HEK293 (cell line): ENCODE measurements around the gene ANXA10.

ENCODE experiments used
- CTCF ChIA-PET: fragments of 350-600 bp; formaldehyde crosslinking; extraction: SDS; loops from one replicate; lab custom pipeline; 2021; ENCODE audit warnings: antibody characterized with exemption; lab: Yijun Ruan, JAX
- POLR2A ChIA-PET: fragments of 300-600 bp; formaldehyde crosslinking; extraction: SDS; loops from one replicate; lab custom pipeline; 2020; ENCODE audit warnings: antibody characterized with exemption, inconsistent platforms; lab: Yijun Ruan, JAX
- H3K27ac ChIP-seq: fragments of 200-500 bp; sonication (Bioruptor generic); 2 replicates; pipeline ENCODE4 v1.5.1; 2014; ENCODE audit warnings: low read depth, low read length, control low read depth, inconsistent platforms; ENCODE audit errors: extremely low read depth
- H3K36me3 ChIP-seq, 2 experiments: fragments of 200-500 bp in 1 of 2; sonication (Bioruptor generic) in 1 of 2; 1 replicate in 1 of 2; 2 replicates in 1 of 2; pipeline ENCODE4 v1.5.1; 2014 to 2017; ENCODE audit warnings: inconsistent platforms in 2 of 2, low read length in 2 of 2; ENCODE audit not compliant: control insufficient read depth in 2 of 2, insufficient read depth in 1 of 2
- H3K4me1 ChIP-seq: fragments of 200-500 bp; sonication (Bioruptor generic); 2 replicates; pipeline ENCODE4 v1.5.1; 2014; ENCODE audit warnings: mild to moderate bottlenecking, low read length, inconsistent platforms; ENCODE audit not compliant: control insufficient read depth, insufficient read depth
- H3K4me3 ChIP-seq: 2 replicates; pipeline ENCODE4 v1.5.1; 2011; ENCODE audit warnings: low read depth, mild to moderate bottlenecking, control low read depth, low read length, moderate library complexity
- H3K9me3 ChIP-seq: fragments of 200-500 bp; sonication (Bioruptor generic); 2 replicates; pipeline ENCODE4 v1.5.1; 2014; ENCODE audit warnings: low read depth, low read length, inconsistent platforms; ENCODE audit not compliant: control insufficient read depth, insufficient read depth
- IKZF3 ChIP-seq: fragments of 450-650 bp; IDR thresholded peaks from 2 replicates; pipeline ENCODE4 v1.5.0; 2018; ENCODE audit warnings: missing biosample characterization, mild to moderate bottlenecking, missing genetic modification characterization, moderate library complexity
- KLF1 ChIP-seq: fragments of 450-650 bp; formaldehyde crosslinking; IDR thresholded peaks from 2 replicates; pipeline ENCODE4 v1.5.1; 2016; ENCODE audit warnings: missing biosample characterization, missing genetic modification characterization
- KLF16 ChIP-seq: fragments of 450-650 bp; formaldehyde crosslinking; IDR thresholded peaks from 2 replicates; pipeline ENCODE4 v1.5.1; 2017; ENCODE audit warnings: missing biosample characterization, missing genetic modification characterization
- MZF1 ChIP-seq: fragments of 450-650 bp; formaldehyde crosslinking; IDR thresholded peaks from 2 replicates; pipeline ENCODE4 v1.5.1; 2017; ENCODE audit warnings: missing biosample characterization, missing genetic modification characterization, borderline replicate concordance
- PRDM10 ChIP-seq: fragments of 450-650 bp; formaldehyde crosslinking; IDR thresholded peaks from 2 replicates; pipeline ENCODE4 v1.5.1; 2016; ENCODE audit warnings: missing biosample characterization, missing genetic modification characterization
- SCRT2 ChIP-seq: fragments of 450-650 bp; formaldehyde crosslinking; IDR thresholded peaks from 2 replicates; pipeline ENCODE4 v1.5.1; 2016; ENCODE audit warnings: missing biosample characterization, missing genetic modification characterization
- TRIM28 ChIP-seq: IDR thresholded peaks from 2 replicates; pipeline ENCODE4 v1.6.1; 2011; ENCODE audit warnings: low read length, control low read depth, borderline replicate concordance
- YY2 ChIP-seq: fragments of 450-650 bp; formaldehyde crosslinking; IDR thresholded peaks from 2 replicates; pipeline ENCODE4 v1.5.1; 2016; ENCODE audit warnings: missing biosample characterization, missing genetic modification characterization
- ZBTB26 ChIP-seq: fragments of 450-650 bp; formaldehyde crosslinking; optimal IDR thresholded peaks from 2 replicates; pipeline ENCODE3; 2016; ENCODE audit warnings: missing biosample characterization, mild to moderate bottlenecking, missing genetic modification characterization
- ZBTB44 ChIP-seq: fragments of 450-650 bp; IDR thresholded peaks from 2 replicates; pipeline ENCODE4 v1.5.1; 2018; ENCODE audit warnings: missing biosample characterization, mild to moderate bottlenecking, missing genetic modification characterization
- ZBTB48 ChIP-seq: fragments of 450-650 bp; formaldehyde crosslinking; IDR thresholded peaks from 2 replicates; pipeline ENCODE4 v1.5.1; 2016; ENCODE audit warnings: missing biosample characterization, missing genetic modification characterization
- ZEB2 ChIP-seq: fragments of 450-650 bp; formaldehyde crosslinking; IDR thresholded peaks from 2 replicates; pipeline ENCODE4 v1.5.1; 2016; ENCODE audit warnings: missing biosample characterization, missing genetic modification characterization
- ZNF23 ChIP-seq: fragments of 450-650 bp; formaldehyde crosslinking; IDR thresholded peaks from 2 replicates; pipeline ENCODE4 v1.5.1; 2016; ENCODE audit warnings: missing biosample characterization, missing genetic modification characterization, borderline replicate concordance
- ZNF292 ChIP-seq: fragments of 450-650 bp; formaldehyde crosslinking; IDR thresholded peaks from 2 replicates; pipeline ENCODE4 v1.5.1; 2016; ENCODE audit warnings: low read depth, missing biosample characterization, missing genetic modification characterization, borderline replicate concordance
- ZNF324 ChIP-seq: fragments of 450-650 bp; formaldehyde crosslinking; IDR thresholded peaks from 2 replicates; pipeline ENCODE4 v1.5.1; 2016; ENCODE audit warnings: missing biosample characterization, missing genetic modification characterization
- ZNF404 ChIP-seq: fragments of 450-650 bp; formaldehyde crosslinking; IDR thresholded peaks from 2 replicates; pipeline ENCODE4 v1.5.1; 2017; ENCODE audit warnings: missing biosample characterization, missing genetic modification characterization
- ZNF426 ChIP-seq: fragments of 450-650 bp; formaldehyde crosslinking; IDR thresholded peaks from 2 replicates; pipeline ENCODE4 v1.5.1; 2017; ENCODE audit warnings: missing biosample characterization, missing genetic modification characterization, mild to moderate bottlenecking, inconsistent platforms, moderate library complexity
- ZNF48 ChIP-seq: fragments of 450-650 bp; formaldehyde crosslinking; IDR thresholded peaks from 2 replicates; pipeline ENCODE4 v1.5.1; 2016; ENCODE audit warnings: missing biosample characterization, missing genetic modification characterization
- ZNF488 ChIP-seq: fragments of 450-650 bp; formaldehyde crosslinking; IDR thresholded peaks from 2 replicates; pipeline ENCODE4 v1.5.1; 2016; ENCODE audit warnings: missing biosample characterization, missing genetic modification characterization
- ZNF596 ChIP-seq: fragments of 450-650 bp; IDR thresholded peaks from 2 replicates; pipeline ENCODE4 v1.5.0; 2018; ENCODE audit warnings: missing biosample characterization, mild to moderate bottlenecking, missing genetic modification characterization, moderate library complexity
- ZNF621 ChIP-seq: fragments of 450-650 bp; formaldehyde crosslinking; IDR thresholded peaks from 2 replicates; pipeline ENCODE4 v1.5.1; 2017; ENCODE audit warnings: missing biosample characterization, missing genetic modification characterization
- ZNF654 ChIP-seq: fragments of 450-650 bp; formaldehyde crosslinking; IDR thresholded peaks from 2 replicates; pipeline ENCODE4 v1.5.1; 2016; ENCODE audit warnings: low read depth, missing biosample characterization, missing genetic modification characterization
- ZNF692 ChIP-seq: fragments of 450-650 bp; formaldehyde crosslinking; IDR thresholded peaks from 2 replicates; pipeline ENCODE4 v1.5.1; 2016; ENCODE audit warnings: missing biosample characterization, missing genetic modification characterization
- ZNF704 ChIP-seq: fragments of 450-650 bp; formaldehyde crosslinking; IDR thresholded peaks from 2 replicates; pipeline ENCODE4 v1.5.1; 2016; ENCODE audit warnings: missing biosample characterization, missing genetic modification characterization
- ZNF837 ChIP-seq: fragments of 450-650 bp; formaldehyde crosslinking; IDR thresholded peaks from 2 replicates; pipeline ENCODE4 v1.5.1; 2016; ENCODE audit warnings: missing biosample characterization, missing genetic modification characterization
- ZXDB ChIP-seq: fragments of 450-650 bp; formaldehyde crosslinking; IDR thresholded peaks from 2 replicates; pipeline ENCODE4 v1.5.1; 2016; ENCODE audit warnings: missing biosample characterization, missing genetic modification characterization

The ANXA10 gene

GRCh38 chr4:168153596-168154440, 61.5 kb downstream of the ANXA10 start (continued):
- TF ChIP-seq ZNF292 (no peak), KLF16 (tag by site-specific recombination) (no peak), SCRT2 (peak; percentile 37; the same call in 1 of the 2 replicates), ZXDB (tag by site-specific recombination) (no peak), MZF1 (tag by site-specific recombination) (no peak), ZNF654 (tag by site-specific recombination) (peak; percentile 91), IKZF3 (tag by site-specific recombination) (no peak), TRIM28 (no peak), ZNF621 (tag by site-specific recombination) (no peak), ZNF48 (tag by site-specific recombination) (no peak)

- Histone ChIP-seq H3K36me3 (no peaks in the 10 kb centered on the region), H3K4me1 (no peaks in the 10 kb centered on the region), H3K27ac (no peak overlapping the region), H3K4me3 (no peak overlapping the region), H3K9me3 (no peaks in the 10 kb centered on the region)
- CTCF ChIA-PET: interaction anchor here (0.7 to 1.5 kb wide), 6 partner anchors 10 to 1656 kb away, joined by 3 to 12 read pairs (median 4); no protein-coding TSS in a partner anchor
- POLR2A ChIA-PET: no interaction called here
- TF ChIP-seq ZBTB48 (tag by site-specific recombination) (no peak), ZNF488 (no peak), ZEB2 (tag by site-specific recombination) (no peak), PRDM10 (tag by site-specific recombination) (no peak), ZNF596 (tag by site-specific recombination) (no peak), ZBTB44 (tag by site-specific recombination) (no peak), ZNF404 (no peak), ZNF837 (tag by site-specific recombination) (no peak), ZNF48 (tag by site-specific recombination) (no peak), YY2 (tag by site-specific recombination) (no peak), ZNF692 (tag by site-specific recombination) (no peak), ZNF23 (no peak), ZNF426 (no peak), ZNF324 (tag by site-specific recombination) (no peak), ZBTB26 (tag by site-specific recombination) (no peak), ZNF704 (tag by site-specific recombination) (no peak), KLF1 (tag by site-specific recombination) (no peak)
Observed at GRCh38 chr4:168154546-168155277, 62.4 kb downstream of the ANXA10 start.
